HG02981 (cell line): Measurements from ENCODE around the gene RILPL1.
"Not testable (repeated sequence)": the region's sequence is repeated elsewhere in the genome, so short reads cannot be mapped to it uniquely, and the experiment has no call there.

Experiments used
- ATAC-seq: cut with Tn5 transposase; IDR thresholded peaks from one replicate; pipeline ENCODE4 v1.9.1; 2021; ENCODE audit warnings: mild to moderate bottlenecking, moderate library complexity; ENCODE audit not compliant: unreplicated experiment

The RILPL1 gene

GRCh38 chr12:123433615-123434014 is 99.9 kb downstream of the RILPL1 start:
- no peak for ATAC-seq

- ATAC-seq = not testable (repeated sequence)
Measured at GRCh38 chr12:123431951-123432817, 101.3 kb downstream of the RILPL1 start.

GRCh38 chr12:123429101-123429500 is 104.4 kb downstream of the RILPL1 start:
- not testable (repeated sequence) for ATAC-seq

- ATAC-seq = no peak
Measured at GRCh38 chr12:123428591-123428990, 104.9 kb downstream of the RILPL1 start.

GRCh38 chr12:123427036-123427769 is 106.3 kb downstream of the RILPL1 start:
- peak; percentile 87 for ATAC-seq

- ATAC-seq = no peak
Measured at GRCh38 chr12:123421314-123421713, 112.2 kb downstream of the RILPL1 start.
